Activated T-helper 1 cell treated with Interleukin-2 at 50 U/mL for 16 hours (primary cell): ENCODE measurements around the gene TRIM37.
"Not testable (repeated sequence)": the region's sequence is repeated elsewhere in the genome, so short reads cannot be mapped to it uniquely, and the experiment has no call there.

ENCODE experiments used
- DNase-seq: peaks from one replicate; pipeline ENCODE4 v3.0.0-alpha.2; 2020; ENCODE audit warnings: low read depth

TRIM37 gene

GRCh38 chr17:58991718-58992331 is 114.9 kb downstream of the TRIM37 start:
- no peak for DNase-seq

GRCh38 chr17:58989629-58990028 is 117.1 kb downstream of the TRIM37 start:
- no peak for DNase-seq

DNA sequence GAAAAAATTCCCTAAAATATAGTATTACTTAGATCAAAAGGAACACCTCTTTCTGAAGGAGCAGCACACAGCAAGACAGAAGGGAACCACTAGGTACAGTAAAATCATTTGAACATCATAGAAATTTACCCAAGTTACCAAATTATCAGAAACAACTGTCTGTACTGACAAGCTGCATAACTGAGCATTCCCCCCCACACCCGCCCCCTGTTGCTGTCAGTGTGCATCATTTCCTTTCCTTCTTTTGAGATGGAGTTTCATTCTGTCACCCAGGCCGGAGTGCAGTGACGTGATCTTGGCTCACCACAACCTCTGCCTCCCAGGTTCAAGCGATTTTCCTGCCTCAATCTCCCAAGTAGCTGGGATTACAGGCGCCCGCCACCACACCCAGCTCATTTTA is 120.7 kb downstream of the TRIM37 start:
- no peak for DNase-seq

DNA sequence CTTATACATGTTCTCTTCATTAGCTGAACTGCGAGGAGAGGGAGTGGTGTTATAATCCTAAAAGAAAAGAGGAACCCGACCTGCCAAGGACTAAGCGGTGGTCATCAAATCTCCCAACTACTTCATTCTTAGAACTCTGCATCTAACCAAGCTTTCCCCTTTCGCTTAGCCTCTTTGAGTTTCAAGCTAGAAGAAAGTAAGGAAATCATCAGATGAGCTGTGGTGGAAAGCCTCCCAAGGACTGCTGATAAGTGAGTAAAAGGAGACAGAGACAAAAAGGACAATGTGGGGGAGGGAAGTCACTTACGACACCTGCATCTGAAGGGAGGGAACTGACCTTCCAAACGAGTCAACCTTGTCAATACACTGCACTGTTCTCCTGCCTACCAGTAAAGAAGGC is 121.3 kb downstream of the TRIM37 start:
- no peak for DNase-seq

GRCh38 chr17:58982626-58983025 is 124.1 kb downstream of the TRIM37 start:
- no peak for DNase-seq

GRCh38 chr17:58980706-58981481 is 125.8 kb downstream of the TRIM37 start:
- DNase-seq: no peak

DNA sequence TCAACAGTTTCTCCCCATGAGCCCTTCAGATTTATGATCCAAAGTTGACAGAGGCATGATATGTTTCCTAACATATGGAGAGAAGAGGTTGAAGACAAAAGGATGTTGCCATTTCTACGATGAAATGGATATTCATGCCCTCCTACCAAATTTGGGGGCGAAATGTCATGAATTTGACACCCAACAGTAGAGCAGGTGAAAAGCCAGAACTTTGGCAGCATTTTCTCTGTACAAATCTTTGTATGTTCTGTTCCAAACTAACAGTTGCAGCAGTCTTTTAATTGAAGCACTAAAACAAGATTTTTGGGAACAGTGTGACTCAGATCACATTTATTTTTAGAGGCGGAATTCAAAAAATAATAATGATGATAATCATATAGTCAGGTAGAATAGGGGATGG is 130.1 kb downstream of the TRIM37 start:
- DNase-seq: no peak

DNA sequence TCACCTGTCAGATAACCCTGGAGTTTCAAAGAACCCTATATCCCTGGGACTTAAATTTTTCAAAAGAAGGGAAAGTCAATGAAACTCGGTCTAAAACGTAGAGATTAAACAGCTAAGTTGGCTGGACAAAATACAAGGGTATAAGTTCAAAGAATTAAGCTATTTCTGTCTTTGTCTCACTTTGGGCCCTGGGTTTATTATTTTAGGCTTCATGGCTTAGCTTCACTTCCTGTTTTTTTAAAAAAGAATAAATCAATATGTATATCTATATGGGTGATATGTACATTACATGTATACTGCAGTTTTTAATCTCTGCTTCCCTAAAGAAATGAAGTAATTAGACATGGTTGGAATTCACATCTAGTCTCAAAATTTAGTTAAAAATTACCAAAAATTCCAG is 132.3 kb downstream of the TRIM37 start:
- DNase-seq: no peak

DNA sequence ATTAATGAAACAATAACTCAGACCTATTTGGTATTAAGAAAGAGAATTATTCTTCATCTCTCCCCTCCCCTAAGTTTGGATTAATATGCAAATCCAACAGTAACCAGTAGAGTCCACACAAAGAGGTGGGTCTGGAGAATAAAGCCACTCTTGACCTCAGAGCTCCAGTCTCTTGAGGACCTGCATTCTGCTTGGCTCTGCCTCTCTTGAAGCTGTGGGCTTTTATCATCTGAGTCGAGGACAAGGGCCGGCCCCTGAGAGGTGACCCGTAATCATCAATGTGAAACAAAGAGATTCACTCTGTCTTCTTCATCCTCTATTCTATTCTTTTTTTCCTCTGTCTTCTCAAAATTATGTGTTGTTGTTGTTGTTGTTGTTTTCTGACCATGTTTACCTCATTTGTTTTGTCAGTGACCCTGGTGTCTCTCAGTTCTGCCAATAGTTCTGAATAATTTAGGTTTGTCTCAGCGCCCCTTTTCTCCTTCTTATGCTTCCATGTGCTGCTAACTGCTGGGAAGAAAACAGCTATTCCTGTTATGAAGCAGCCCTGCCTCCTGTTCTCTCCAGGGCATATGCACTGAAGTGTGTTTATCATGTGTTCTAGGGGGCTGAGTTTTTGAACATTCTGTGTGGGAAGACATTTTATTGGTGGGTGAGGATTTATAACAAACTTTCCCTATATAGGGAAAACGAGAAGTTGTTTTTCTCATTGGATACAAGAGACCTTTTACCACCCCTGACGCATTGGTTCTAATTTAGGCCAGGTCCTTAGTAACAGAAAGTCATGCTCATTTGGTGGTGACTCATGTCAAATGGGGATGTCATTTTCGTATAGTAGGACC is 135.8 kb downstream of the TRIM37 start:
- DNase-seq: no peak

DNA sequence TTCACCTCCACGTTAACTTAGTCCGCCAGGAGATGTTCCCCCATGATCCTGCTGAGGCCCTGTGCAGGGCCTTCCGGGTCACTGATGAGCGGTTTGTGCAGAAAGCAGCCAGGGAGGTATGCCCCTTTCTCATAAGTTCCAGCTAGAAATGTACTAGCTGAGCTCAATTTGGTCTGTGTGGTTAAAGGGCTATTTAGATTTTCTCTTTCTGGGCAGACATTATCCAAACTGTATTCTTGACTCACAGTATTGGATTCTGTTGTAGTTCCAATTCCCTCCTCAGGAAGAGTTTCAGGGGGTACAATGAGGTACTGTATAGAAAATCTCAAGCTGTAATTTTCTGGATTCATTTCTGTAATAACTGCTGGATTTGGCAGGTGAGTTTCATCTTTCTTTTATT is 137.1 kb downstream of the TRIM37 start:
- DNase-seq: no peak

DNA sequence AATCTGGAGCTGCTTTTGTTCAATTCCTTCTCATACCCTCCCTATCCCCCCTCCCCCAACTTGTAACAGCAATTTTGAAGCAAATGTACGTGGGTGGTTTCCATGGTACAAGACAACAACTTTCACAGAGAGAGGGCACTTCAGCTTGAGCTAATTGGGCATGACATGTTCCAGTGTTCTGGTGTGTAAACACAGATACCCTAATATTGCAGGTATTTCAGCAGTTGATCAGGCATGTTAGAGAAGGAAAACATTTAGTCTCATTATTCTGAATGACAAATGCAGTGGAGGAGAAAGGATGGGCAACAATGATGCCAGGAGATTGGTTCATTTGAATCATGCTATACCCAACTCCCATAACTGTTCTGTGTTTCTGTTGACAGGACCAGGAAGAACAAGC is 137.5 kb downstream of the TRIM37 start:
- no peak for DNase-seq

GRCh38 chr17:58968426-58969061 is 138.1 kb downstream of the TRIM37 start:
- no peak for DNase-seq

DNA sequence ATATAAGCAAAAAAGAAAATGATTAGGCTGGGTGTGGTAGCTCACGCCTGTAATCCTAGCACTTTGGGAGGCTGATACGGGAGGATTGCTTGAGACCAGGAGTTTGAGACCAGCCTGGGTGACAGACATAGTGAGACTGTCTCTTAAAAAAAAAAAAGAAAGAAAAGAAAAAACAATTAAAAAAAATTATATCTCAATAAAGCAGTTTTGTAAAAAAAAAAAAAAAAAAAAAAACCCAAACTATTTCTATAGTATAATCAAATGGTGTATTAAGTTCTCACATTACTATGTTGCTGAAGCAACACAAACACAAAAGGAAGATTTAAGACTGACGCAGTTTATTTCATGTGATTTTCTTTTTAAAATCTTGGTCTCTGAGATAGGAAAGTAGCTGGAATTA is 140.5 kb downstream of the TRIM37 start:
- no peak for DNase-seq

GRCh38 chr17:58965221-58965620 is 141.5 kb downstream of the TRIM37 start:
- DNase-seq: no peak

GRCh38 chr17:58960068-58960467 is 146.6 kb downstream of the TRIM37 start:
- DNase-seq: no peak

DNA sequence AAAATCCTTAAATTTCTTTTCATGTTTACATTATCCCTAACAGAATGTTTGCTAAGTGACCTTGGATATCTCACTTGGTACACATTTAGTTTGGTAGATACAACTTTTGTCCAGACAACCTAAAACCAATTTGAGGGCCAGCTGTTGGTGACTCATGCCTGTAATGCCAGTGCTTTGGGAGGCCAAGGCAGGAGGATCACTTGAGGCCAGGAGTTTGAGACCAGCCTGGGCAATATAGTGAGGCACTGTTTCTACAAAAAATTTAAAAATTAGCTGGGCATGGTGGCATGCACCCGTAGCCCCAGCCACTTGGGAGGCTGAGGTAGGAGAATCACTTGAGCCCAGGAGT is 149.0 kb downstream of the TRIM37 start:
- DNase-seq: not testable (repeated sequence)

DNA sequence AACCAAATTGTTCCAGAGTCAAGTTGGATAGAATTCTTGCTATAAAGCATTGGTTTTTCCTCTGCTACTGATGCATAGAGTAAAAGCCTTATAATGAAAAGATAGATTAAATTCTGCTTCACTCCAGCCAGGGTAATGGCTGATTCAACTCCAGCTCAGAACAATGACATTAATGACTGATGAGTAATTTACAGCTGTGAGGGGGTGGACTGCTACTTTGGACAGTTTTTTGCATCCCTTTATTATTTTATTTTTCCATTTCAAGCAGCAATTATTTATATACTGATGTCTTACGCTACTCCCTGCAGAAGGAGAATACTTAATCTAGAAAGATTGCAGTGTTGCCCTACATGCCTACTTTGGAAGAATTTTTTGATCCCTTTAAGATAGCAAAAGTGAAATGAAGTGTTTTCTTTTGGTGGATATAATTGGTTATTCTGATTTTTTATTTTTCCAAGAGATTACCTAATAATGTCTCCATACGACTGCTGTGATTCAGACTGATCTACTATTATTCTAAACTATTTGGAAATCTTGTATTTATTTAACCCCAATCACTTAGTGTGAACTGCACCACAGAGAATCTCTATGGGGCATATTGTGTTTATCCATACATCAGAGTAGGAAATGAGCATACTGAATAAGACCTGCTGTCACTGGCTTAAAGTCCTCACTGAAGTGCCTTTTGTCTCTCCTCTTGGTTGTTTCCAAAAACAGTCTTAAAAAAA is 149.5 kb downstream of the TRIM37 start:
- no peak for DNase-seq

- DNase-seq: not testable (repeated sequence)
Measured at GRCh38 chr17:58954358-58954757, 152.3 kb downstream of the TRIM37 start.

GRCh38 chr17:58947824-58948223 is 158.9 kb downstream of the TRIM37 start:
- DNase-seq: no peak

GRCh38 chr17:58947411-58947810 is 159.3 kb downstream of the TRIM37 start:
- DNase-seq: no peak

GRCh38 chr17:58944166-58944565 is 162.5 kb downstream of the TRIM37 start:
- DNase-seq: no peak

DNA sequence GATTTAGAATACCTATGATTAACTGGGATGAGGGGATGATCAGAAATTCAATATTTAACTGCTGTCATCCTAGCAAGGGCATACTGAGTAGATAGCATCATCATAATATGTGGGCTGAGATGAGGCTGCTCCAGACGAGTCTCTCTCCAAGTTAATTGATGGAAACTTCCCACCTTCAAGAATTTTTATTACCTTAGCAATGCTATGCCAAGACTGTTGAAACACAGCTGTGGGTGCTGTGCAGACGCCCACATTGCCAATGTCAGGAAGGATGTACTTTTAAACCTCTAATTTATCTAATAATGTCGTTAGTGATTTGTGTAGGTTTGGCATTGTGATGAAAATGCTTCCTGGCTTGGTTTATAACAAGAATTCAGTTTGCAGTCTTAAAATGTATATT is 170.4 kb downstream of the TRIM37 start:
- DNase-seq: no peak
